Lower lobe of right lung (tissue), 2 donors: ENCODE results near the gene ARHGAP22. TPM values are rescaled to one million over a fixed set of nuclear protein-coding genes. Genes with fewer than 3 reads are reported as not detected.

Experiments
- ATAC-seq, 2 donors: fragments of 200-7000 bp; cut with Tn5 transposase; one replicate each; pipeline ENCODE4 v1.9.1; 2020 to 2022; ENCODE audit warnings: mild to moderate bottlenecking in 2 of 2, moderate library complexity in 2 of 2
- DNase-seq: peaks from one replicate; pipeline ENCODE4 v3.0.0-alpha.2; 2020
- H3K27ac ChIP-seq: fragments of 200-600 bp; one replicate; pipeline ENCODE4 v1.8.0; 2022
- H3K27me3 ChIP-seq: fragments of 200-600 bp; one replicate; pipeline ENCODE4 v1.8.0; 2022; ENCODE audit warnings: low read depth
- H3K36me3 ChIP-seq: fragments of 200-600 bp; one replicate; pipeline ENCODE4 v1.8.0; 2022; ENCODE audit warnings: mild to moderate bottlenecking
- H3K4me1 ChIP-seq: fragments of 200-600 bp; one replicate; pipeline ENCODE4 v1.8.0; 2022
- H3K4me3 ChIP-seq: fragments of 200-600 bp; one replicate; pipeline ENCODE4 v1.8.0; 2022; ENCODE audit warnings: mild to moderate bottlenecking
- H3K9me3 ChIP-seq: fragments of 200-600 bp; one replicate; pipeline ENCODE4 v1.8.0; 2022
- intact Hi-C: fragments of 100-400 bp; cut with DNase I; formaldehyde crosslinking; loops from one replicate; pipeline ENCODE4 v1.11.0; 2022
- total RNA-seq: library from RNA; stranded (reverse); fragmentation: NEBNext Ultra II Directional; extraction: Animal tissue kit (Norgen Biotek cat#: 25700); gene quantifications from one replicate; pipeline ENCODE4 v1.2.1, GENCODE V29; 2021
- TF ChIP-seq, protein P1 (sequence below): fragments of 200-600 bp; IDR thresholded peaks from one replicate; pipeline ENCODE4 v1.8.0; 2022; ENCODE audit warnings: antibody characterized with exemption, mild to moderate bottlenecking
- donor health status: DM: no; HTN: yes; CAD: no; lungs with severe emphysema.

Gene ARHGAP22
- total RNA-seq, 1 donor from 2014 or later: 9.6 TPM

GRCh38 chr10:48594803-48595538 lies 9.9 kb downstream of the ARHGAP22 start:
- intact Hi-C loops: no loop called here
- Histone ChIP-seq H3K4me1 (no peaks in the 10 kb centered on the region), H3K4me3 (no peak overlapping the region), H3K36me3 (no peaks in the 10 kb centered on the region), H3K27me3 (no peaks in the 10 kb centered on the region), H3K9me3 (no peaks in the 10 kb centered on the region), H3K27ac (no peak overlapping the region)
- TF ChIP-seq, protein P1, sequence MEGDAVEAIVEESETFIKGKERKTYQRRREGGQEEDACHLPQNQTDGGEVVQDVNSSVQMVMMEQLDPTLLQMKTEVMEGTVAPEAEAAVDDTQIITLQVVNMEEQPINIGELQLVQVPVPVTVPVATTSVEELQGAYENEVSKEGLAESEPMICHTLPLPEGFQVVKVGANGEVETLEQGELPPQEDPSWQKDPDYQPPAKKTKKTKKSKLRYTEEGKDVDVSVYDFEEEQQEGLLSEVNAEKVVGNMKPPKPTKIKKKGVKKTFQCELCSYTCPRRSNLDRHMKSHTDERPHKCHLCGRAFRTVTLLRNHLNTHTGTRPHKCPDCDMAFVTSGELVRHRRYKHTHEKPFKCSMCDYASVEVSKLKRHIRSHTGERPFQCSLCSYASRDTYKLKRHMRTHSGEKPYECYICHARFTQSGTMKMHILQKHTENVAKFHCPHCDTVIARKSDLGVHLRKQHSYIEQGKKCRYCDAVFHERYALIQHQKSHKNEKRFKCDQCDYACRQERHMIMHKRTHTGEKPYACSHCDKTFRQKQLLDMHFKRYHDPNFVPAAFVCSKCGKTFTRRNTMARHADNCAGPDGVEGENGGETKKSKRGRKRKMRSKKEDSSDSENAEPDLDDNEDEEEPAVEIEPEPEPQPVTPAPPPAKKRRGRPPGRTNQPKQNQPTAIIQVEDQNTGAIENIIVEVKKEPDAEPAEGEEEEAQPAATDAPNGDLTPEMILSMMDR: no peak
- ATAC-seq (no peak), DNase-seq (no peak)

DNA sequence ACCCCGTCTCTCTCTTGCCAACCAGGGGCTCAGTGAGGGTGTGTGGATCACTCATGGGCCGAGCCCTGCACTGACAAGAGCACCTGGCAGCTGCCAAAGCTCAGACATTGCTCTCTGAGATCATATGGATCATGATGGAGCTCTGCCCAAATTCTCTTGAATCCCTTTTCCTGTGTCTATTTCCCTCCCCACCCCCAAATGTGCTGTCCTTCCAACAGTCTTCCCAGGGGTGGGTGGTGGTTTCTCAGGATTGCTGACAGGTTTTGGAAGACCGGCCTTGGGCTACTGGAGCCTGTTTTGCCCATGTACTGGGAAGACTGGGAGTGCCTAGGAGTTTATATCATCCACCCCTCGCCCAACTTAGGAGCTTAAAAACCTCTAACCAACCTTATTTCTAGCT lies 10.5 kb downstream of the ARHGAP22 start:
- no peak for DNase-seq
- Histone ChIP-seq H3K27ac (no peak overlapping the region), H3K36me3 (no peaks in the 10 kb centered on the region), H3K4me1 (no peaks in the 10 kb centered on the region), H3K27me3 (no peaks in the 10 kb centered on the region), H3K4me3 (no peak overlapping the region), H3K9me3 (no peaks in the 10 kb centered on the region)
- intact Hi-C loops: no loop called here
- TF ChIP-seq, protein P1: no peak
- ATAC-seq: no peak

DNA sequence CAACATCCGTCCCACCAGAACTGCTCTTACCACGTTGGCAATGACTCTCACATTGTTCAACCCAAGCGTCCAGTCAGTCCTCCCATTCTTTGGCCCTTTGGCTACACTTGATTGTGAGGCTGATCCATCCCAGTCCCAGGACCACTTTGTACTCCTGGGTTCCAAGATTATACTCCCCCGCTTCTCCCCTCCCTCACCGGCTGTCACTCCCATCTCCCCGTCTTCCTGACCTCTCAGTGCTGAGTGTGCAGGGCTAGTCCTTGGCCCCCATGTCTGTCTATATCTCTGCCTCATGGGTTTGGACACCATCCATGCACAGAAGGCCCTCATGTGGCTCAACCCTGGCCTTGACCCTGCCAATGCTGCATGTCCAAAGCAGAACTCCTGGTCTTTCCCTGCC lies 12.5 kb downstream of the ARHGAP22 start:
- Histone ChIP-seq H3K9me3 (no peaks in the 10 kb centered on the region), H3K27ac (no peak overlapping the region), H3K4me1 (no peaks in the 10 kb centered on the region), H3K36me3 (no peaks in the 10 kb centered on the region), H3K27me3 (no peaks in the 10 kb centered on the region), H3K4me3 (no peak overlapping the region)
- DNase-seq: no peak
- TF ChIP-seq, protein P1: no peak
- no peak for ATAC-seq
- intact Hi-C loops: no loop called here

- no peak for ATAC-seq
- Histone ChIP-seq H3K36me3 (no peaks in the 10 kb centered on the region), H3K9me3 (no peaks in the 10 kb centered on the region), H3K27me3 (no peaks in the 10 kb centered on the region), H3K4me3 (no peak overlapping the region), H3K27ac (no peak overlapping the region), H3K4me1 (no peaks in the 10 kb centered on the region)
- TF ChIP-seq, protein P1: no peak
- no peak for DNase-seq
- intact Hi-C loops: no loop called here
Observed at GRCh38 chr10:48590945-48591344, 13.9 kb downstream of the ARHGAP22 start.

GRCh38 chr10:48589266-48589665 lies 15.6 kb downstream of the ARHGAP22 start:
- Histone ChIP-seq H3K9me3 (no peaks in the 10 kb centered on the region), H3K36me3 (no peaks in the 10 kb centered on the region), H3K4me1 (no peaks in the 10 kb centered on the region), H3K27ac (no peak overlapping the region), H3K4me3 (no peak overlapping the region), H3K27me3 (no peaks in the 10 kb centered on the region)
- intact Hi-C loops: no loop called here
- no peak for DNase-seq
- TF ChIP-seq, protein P1: no peak
- no peak for ATAC-seq
